ENCODE results near the gene SLX9.
"Not testable (repeated sequence)": the region's sequence is repeated elsewhere in the genome, so short reads cannot be mapped to it uniquely, and the experiment has no call there.

Gene SLX9

GRCh38 chr21:44916965-44917364 lies 22.9 kb upstream of the SLX9 start:
- no peak for DNase-seq

- no peak for DNase-seq
Observed at GRCh38 chr21:44917446-44918106, 22.3 kb upstream of the SLX9 start.

GRCh38 chr21:44918107-44918470 lies 21.7 kb upstream of the SLX9 start:
- no peak for DNase-seq

- DNase-seq, result no peak
Observed at GRCh38 chr21:44918581-44919033, 21.2 kb upstream of the SLX9 start.

- DNase-seq, result no peak
Observed at GRCh38 chr21:44919111-44919912, 20.5 kb upstream of the SLX9 start.

- DNase-seq, result no peak
Observed at GRCh38 chr21:44919913-44920693, 19.7 kb upstream of the SLX9 start.

GRCh38 chr21:44920694-44921604 lies 18.9 kb upstream of the SLX9 start, which contains the start of gene ITGB2:
Gene ITGB2 (minus strand): TSS chr21:44920899. CDS start chr21:44910782, 10,117 bp downstream.
- DNase-seq, result no peak

- DNase-seq, result no peak
Observed at GRCh38 chr21:44921928-44922327, 17.9 kb upstream of the SLX9 start.

GRCh38 chr21:44923480-44924084 lies 16.2 kb upstream of the SLX9 start:
- no peak for DNase-seq

GRCh38 chr21:44924606-44925377 lies 15.0 kb upstream of the SLX9 start:
- DNase-seq, result no peak

- no peak for DNase-seq
Observed at GRCh38 chr21:44925378-44925755, 14.5 kb upstream of the SLX9 start.

GRCh38 chr21:44926331-44927101 lies 13.3 kb upstream of the SLX9 start:
- DNase-seq, result no peak

GRCh38 chr21:44927259-44927586 lies 12.6 kb upstream of the SLX9 start:
- no peak for DNase-seq

GRCh38 chr21:44927587-44928461 lies 12.0 kb upstream of the SLX9 start:
- no peak for DNase-seq

- DNase-seq, result not testable (repeated sequence)
Observed at GRCh38 chr21:44928500-44929241, 11.2 kb upstream of the SLX9 start.

GRCh38 chr21:44929242-44929798 lies 10.5 kb upstream of the SLX9 start:
- no peak for DNase-seq

GRCh38 chr21:44929799-44930542 lies 9.9 kb upstream of the SLX9 start:
- no peak for DNase-seq

GRCh38 chr21:44930543-44930981 lies 9.3 kb upstream of the SLX9 start:
- no peak for DNase-seq
